Left renal cortex interstitium (tissue), 4 donors: ENCODE results near the gene C17orf107. TPM values are rescaled to one million over a fixed set of nuclear protein-coding genes. Genes with fewer than 3 reads are reported as not detected.
"Not testable (repeated sequence)": the region's sequence is repeated elsewhere in the genome, so short reads cannot be mapped to it uniquely, and the experiment has no call there.

Experiments used
- DNase-seq, 4 donors: peaks; one replicate each; pipeline ENCODE4 v3.0.0-alpha.2; 2013; ENCODE audit warnings: low read depth in 4 of 4, low spot score in 2 of 4, missing footprints in 1 of 4
- polyA plus RNA-seq, 4 donors: library from polyadenylated mRNA; unstranded; fragments of 120-200 nt; gene quantifications; one replicate each; pipeline ENCODE4 v1.2.1, GENCODE V29; 2013; ENCODE audit not compliant: insufficient read length in 4 of 4

The C17orf107 gene
- polyA plus RNA-seq, result 1 to 10 TPM; 1.2 to 2.4 (median 1.7) TPM

- peak in 1 of 4 donors; percentile 63 for DNase-seq
These were observed at the start of gene C17orf107 for GRCh38 chr17:4899341-4900230. TSS of gene C17orf107 (plus strand) at chr17:4899536. CDS start at chr17:4899763, 227 bp downstream.

GRCh38 chr17:4850246-4850645 is 49.1 kb upstream of the C17orf107 start:
- no peak for DNase-seq

DNA sequence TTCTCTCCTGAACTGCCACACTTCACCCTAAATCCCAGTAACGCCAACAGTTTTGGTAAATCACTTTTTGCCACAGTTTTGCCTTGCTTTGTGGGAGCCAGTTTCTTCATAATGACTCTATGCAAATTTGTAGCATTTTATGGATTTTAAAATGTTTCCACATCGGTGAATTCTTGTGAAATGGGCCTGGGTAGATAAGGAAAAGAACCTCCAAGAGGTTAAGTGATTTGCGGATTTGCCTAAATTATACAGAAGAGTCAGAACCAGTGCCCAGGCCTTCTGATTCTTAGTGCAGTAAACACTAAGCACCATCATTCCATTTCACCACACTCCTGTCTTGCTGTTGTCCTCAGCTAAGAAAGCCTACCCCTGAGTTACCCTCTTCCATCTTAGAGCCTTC is 48.3 kb upstream of the C17orf107 start:
- DNase-seq, result no peak

DNA sequence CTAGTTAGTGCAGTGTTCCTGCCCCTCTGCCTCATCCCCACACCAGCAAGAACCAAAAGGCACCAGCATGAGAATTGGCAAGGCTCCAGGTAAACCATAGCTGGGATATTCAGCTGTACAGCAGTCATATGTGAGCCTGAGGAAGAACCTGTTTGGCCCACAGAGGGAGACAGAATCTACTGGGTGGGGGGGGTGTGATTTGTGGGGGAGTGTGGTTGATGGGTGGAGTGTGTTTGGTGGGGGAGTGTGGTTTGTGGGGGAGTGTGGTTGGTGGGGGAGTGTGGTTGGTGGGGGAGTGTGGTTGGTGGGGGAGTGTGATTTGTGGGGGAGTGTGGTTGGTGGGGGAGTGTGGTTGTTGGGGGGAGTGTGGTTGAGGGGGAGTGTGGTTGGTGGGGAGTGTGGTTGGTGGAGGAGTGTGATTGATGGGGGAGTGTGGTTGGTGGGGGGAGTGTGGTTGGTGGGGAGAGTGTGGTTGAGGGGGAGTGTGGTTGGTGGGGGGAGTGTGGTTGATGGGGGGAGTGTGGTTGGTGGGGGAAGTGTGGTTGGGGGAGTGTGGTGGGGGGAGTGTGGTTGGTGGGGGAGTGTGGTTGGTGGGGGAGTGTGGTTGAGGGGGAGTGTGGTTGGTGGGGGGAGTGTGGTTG is 46.6 kb upstream of the C17orf107 start:
- no peak for DNase-seq

DNA sequence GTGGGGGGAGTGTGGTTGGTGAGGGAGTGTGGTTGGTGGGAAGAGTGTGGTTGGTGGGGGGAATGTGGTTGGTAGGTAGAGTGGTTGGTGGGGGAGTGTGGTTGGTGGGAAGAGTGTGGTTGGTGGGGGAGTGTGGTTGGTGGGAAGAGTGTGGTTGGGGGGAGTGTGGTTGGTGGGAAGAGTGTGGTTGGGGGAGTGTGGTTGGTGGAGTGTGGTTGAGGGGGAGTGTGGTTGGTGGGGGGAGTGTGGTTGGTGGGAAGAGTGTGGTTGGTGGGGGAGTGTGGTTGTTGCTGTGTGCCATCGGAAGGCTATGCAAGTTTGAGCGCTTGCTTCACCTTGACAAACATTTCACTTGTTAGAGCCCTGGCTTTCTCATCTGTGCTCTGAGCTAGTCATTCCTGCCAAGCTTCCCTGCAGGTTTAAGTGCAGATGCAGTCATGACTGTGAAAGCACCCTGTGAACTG is 46.1 kb upstream of the C17orf107 start:
- DNase-seq, result no peak

DNA sequence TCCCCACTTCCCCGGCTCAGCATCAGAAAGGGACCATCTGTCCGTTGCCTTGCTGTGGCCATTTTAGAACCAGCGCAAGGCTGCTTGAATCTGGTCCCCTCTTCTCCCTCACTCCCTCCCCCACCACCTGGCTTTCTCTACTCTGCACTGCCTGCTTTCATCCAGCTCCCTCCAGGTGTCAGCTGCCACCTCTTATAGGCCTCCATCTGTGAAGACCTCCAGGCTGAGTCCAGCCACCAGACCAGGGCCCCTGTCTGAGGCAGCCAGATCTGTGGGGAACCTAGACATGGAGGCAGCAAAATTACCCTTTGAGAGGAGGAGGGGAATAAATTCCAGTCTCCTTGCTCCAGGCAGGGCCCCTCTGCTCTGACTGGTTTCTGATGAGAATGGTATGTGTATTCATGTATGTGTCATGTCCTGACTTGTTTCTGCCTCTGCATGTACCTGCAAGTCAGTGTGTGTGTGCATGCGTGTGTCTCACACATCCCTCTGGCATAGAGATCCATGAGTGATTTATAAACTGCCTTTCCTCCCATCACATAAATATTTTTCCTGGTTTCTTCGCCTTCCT is 45.1 kb upstream of the C17orf107 start:
- no peak for DNase-seq

DNA sequence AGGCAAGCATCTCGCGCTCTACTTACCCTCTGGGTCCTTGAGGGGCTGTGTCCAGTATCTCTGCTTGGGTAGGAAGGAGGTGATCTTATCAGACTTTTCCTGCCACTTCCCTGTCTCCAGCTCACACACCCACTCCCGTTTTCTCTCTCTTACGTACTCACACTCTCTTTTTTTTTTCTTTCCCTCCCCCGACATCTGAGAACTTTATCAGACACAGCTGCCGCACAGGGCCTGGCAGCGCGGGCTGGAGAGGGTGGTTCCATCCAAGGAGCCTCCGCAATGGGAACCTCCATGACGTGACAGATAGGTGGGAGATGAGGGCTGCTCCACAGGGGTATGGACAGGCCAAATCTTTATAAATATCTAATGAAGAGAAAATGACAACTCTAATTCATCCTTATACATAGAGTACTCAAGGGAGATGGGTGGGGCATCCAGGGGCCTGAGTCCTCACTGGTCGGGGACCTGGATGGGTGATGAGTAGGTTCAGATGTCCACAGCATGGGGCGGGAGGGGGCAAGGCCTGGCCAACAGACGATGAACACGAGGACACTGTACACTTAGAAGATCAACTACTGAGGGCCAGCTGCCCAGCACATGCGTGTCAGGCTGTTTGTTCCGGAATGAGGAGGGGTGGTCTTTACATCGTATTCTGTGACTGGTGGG is 42.9 kb upstream of the C17orf107 start:
- no peak for DNase-seq

- no peak for DNase-seq
These were observed 42.4 kb upstream of the C17orf107 start for GRCh38 chr17:4856937-4857314.

- not testable (repeated sequence) for DNase-seq
These were observed 42.0 kb upstream of the C17orf107 start for GRCh38 chr17:4857347-4857746.

GRCh38 chr17:4858068-4858881 is 41.1 kb upstream of the C17orf107 start:
- no peak for DNase-seq

DNA sequence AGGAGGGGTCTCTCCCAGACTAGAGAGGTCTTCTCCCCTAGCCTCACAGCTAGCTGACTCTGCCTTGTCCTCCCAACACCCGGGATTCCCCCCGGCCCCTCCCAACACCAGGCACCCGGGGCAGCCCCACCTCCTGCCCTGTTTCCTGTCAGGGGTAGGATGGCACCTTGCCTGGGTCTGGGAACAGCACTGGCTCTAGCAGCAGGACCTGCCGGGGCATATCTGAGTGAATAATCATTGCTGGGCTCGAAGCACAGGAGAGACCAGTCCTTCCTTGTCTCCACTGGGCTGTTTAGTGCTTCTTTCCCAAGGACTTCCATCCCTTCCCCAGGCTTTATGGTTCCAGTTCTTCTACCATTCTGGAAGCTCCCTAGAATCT is 40.5 kb upstream of the C17orf107 start:
- DNase-seq, result no peak

GRCh38 chr17:4859816-4860625 is 39.3 kb upstream of the C17orf107 start:
- no peak for DNase-seq

- no peak for DNase-seq
These were observed 38.7 kb upstream of the C17orf107 start for GRCh38 chr17:4860651-4861050.

- DNase-seq, result no peak
These were observed 38.3 kb upstream of the C17orf107 start for GRCh38 chr17:4861052-4861451.

- no peak for DNase-seq
These were observed 36.6 kb upstream of the C17orf107 start for GRCh38 chr17:4862720-4863119.

DNA sequence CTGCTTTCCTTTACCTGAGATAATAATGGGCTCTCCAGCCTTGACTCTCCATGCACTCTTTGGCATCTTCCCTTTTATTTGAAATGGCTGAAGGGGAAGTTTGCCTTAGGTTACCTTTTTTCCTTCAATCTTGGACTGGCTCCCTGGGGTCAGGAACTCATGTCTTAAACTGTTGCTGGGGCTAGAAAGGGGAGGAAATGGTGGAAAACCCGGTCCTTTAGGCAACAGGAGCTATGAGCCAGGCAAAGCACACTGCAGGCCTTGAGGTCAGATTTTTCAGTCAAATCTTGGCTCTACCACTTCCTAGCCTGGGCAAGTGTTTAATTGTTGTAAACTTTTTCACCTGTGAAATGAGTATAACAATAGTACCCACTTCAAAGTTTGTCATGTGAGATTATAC is 36.0 kb upstream of the C17orf107 start:
- DNase-seq, result no peak

DNA sequence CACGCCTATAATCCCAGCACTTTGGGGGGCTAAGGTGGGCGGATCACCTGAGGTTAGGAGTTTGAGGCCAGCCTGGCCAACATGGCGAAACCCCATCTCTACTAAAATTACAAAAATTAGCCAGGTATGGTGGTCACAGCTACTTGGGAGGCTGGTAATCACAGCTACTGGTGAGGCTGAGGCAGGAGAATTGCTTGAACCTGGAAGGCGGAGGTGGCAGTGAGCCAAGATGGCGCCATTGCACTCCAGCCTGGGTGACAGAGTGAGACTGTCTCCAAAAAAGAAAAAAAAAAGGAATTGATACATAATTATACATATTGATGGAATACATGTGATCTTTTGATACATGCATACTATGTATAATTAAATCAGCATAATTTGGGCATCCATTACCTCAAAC is 31.8 kb upstream of the C17orf107 start:
- DNase-seq, result not testable (repeated sequence)

DNA sequence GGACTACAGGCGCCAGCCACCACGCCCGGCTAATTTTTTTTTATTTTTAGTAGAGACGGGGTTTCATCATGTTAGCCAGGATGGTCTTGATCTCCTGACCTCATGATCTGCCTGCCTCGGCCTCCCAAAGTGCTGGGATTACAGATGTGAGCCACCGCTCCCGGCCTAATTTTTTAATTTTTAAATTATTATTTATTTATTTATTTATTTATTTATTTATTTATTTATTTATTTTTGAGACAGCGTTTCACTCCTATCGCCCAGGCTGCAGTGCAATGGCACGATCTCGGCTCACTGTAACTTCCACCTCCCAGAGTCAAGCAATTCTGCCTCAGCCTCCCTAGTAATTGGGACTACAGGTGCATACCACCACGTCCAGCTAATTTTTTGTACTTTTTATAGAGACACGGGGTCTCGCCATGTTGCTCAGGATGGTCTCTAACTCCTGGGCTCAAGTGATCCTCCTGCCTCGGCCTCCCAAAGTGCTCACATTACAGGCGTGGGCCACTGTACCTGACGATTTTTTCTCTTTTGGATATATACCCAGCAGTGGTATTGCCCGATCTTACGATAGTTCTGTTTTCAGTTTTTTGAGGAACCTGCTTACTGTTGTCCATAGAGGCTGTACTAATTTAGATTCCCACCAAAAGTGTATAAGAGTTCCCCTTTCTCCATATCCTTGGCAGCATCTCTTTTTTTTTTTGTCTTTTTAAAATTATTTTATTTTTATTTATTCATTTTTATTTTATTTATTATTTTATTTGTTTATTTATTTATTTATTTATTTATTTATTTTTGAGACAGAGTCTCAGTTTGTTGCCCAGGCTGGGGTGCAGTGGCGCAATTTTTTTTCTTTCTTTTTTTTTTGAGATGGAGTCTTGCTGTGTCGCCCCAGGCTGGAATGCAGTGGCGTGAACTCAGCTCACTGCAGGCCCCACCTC is 30.0 kb upstream of the C17orf107 start:
- not testable (repeated sequence) for DNase-seq
